Mesenchymal stem cell (in vitro differentiated cells and primary cell): Measurements from ENCODE around the gene ALDH1A3.

ENCODE experiments used
- DNase-seq: peaks from one replicate; pipeline ENCODE4 v3.0.0-alpha.2; 2013
- H2AFZ ChIP-seq: one replicate; pipeline ENCODE4 v1.6.1; 2013; ENCODE audit warnings: low read depth, mild to moderate bottlenecking, control low read depth, inconsistent platforms, low read length, moderate library complexity
- H2AK5ac ChIP-seq: 2 replicates; pipeline ENCODE4 v1.6.1; 2013; ENCODE audit warnings: low read length, moderate library complexity, mild to moderate bottlenecking, inconsistent platforms; ENCODE audit not compliant: severe bottlenecking
- H2BK120ac ChIP-seq: one replicate; pipeline ENCODE4 v1.6.1; 2013; ENCODE audit warnings: low read depth, mild to moderate bottlenecking, inconsistent platforms, low read length, moderate library complexity
- H2BK12ac ChIP-seq, 2 experiments: one replicate each; pipeline ENCODE4 v1.6.1; 2013; ENCODE audit warnings: inconsistent platforms in 2 of 2, low read length in 2 of 2, mild to moderate bottlenecking in 2 of 2, moderate library complexity in 2 of 2, control low read depth in 1 of 2
- H2BK15ac ChIP-seq: one replicate; pipeline ENCODE4 v1.6.1; 2013; ENCODE audit warnings: mild to moderate bottlenecking, low read depth, inconsistent platforms; ENCODE audit not compliant: poor library complexity, severe bottlenecking
- H2BK5ac ChIP-seq: 2 replicates; pipeline ENCODE4 v1.6.1; 2013; ENCODE audit warnings: low read depth, mild to moderate bottlenecking, low read length, control low read depth, inconsistent platforms; ENCODE audit not compliant: poor library complexity, severe bottlenecking
- H3K14ac ChIP-seq, 2 experiments: one replicate each; pipeline ENCODE4 v1.6.1; 2013; ENCODE audit warnings: inconsistent platforms in 2 of 2, low read length in 2 of 2, control low read depth in 1 of 2, mild to moderate bottlenecking in 1 of 2, moderate library complexity in 1 of 2
- H3K18ac ChIP-seq, 2 experiments: one replicate each; pipeline ENCODE4 v1.6.1; 2013; ENCODE audit warnings: inconsistent platforms in 2 of 2, low read length in 2 of 2, control low read depth in 1 of 2, low read depth in 1 of 2, mild to moderate bottlenecking in 1 of 2
- H3K23ac ChIP-seq, 2 experiments: one replicate each; pipeline ENCODE4 v1.6.1; 2013; ENCODE audit warnings: inconsistent platforms in 2 of 2, low read length in 2 of 2, mild to moderate bottlenecking in 2 of 2, moderate library complexity in 2 of 2, control low read depth in 1 of 2
- H3K27ac ChIP-seq: 2 replicates; pipeline ENCODE4 v1.5.1; 2013; ENCODE audit warnings: mild to moderate bottlenecking, moderate library complexity, low read length, control low read depth, inconsistent platforms; ENCODE audit not compliant: poor library complexity, severe bottlenecking
- H3K27me3 ChIP-seq, 2 experiments: 2 replicates each; pipeline versions ENCODE4 v1.6.1 to v1.7.0; 2013; ENCODE audit warnings: low read length in 2 of 2, mild to moderate bottlenecking in 2 of 2, moderate library complexity in 2 of 2, control low read depth in 1 of 2, inconsistent platforms in 1 of 2; ENCODE audit not compliant: control insufficient read depth in 1 of 2, insufficient read depth in 1 of 2
- H3K36me3 ChIP-seq, 2 experiments: 2 replicates each; pipeline versions ENCODE4 v1.6.1 to v1.7.0; 2013; ENCODE audit warnings: low read length in 2 of 2, control low read depth in 1 of 2, inconsistent platforms in 1 of 2, low read depth in 1 of 2, mild to moderate bottlenecking in 1 of 2; ENCODE audit not compliant: insufficient read depth in 2 of 2, control insufficient read depth in 1 of 2
- H3K4ac ChIP-seq, 2 experiments: one replicate each; pipeline ENCODE4 v1.6.1; 2013; ENCODE audit warnings: inconsistent platforms in 2 of 2, low read length in 2 of 2, mild to moderate bottlenecking in 2 of 2, moderate library complexity in 2 of 2, control low read depth in 1 of 2, low read depth in 1 of 2
- H3K4me1 ChIP-seq: 2 replicates; pipeline ENCODE4 v1.6.1; 2013; ENCODE audit warnings: low read depth, low read length, control low read depth; ENCODE audit not compliant: control insufficient read depth, insufficient read depth
- H3K4me2 ChIP-seq: 2 replicates; pipeline ENCODE4 v1.6.1; 2013; ENCODE audit warnings: low read length, mild to moderate bottlenecking, inconsistent platforms; ENCODE audit not compliant: poor library complexity, severe bottlenecking
- H3K4me3 ChIP-seq, 2 experiments: 2 replicates each; pipeline versions ENCODE4 v1.5.1 to v1.7.0; 2013; ENCODE audit warnings: low read length in 2 of 2, mild to moderate bottlenecking in 2 of 2, control low read depth in 1 of 2, low read depth in 1 of 2; ENCODE audit not compliant: insufficient read depth in 1 of 2
- H3K79me1 ChIP-seq: replicated peaks from 2 replicates; pipeline ENCODE4 v1.6.1; 2013; ENCODE audit warnings: mild to moderate bottlenecking, control low read depth, low read length, inconsistent platforms; ENCODE audit not compliant: poor library complexity, severe bottlenecking
- H3K9ac ChIP-seq: 2 replicates; pipeline ENCODE4 v1.7.0; 2013; ENCODE audit warnings: mild to moderate bottlenecking, low read length, moderate library complexity
- H3K9me3 ChIP-seq: 2 replicates; pipeline ENCODE4 v1.7.0; 2013; ENCODE audit warnings: mild to moderate bottlenecking, low read length; ENCODE audit not compliant: control insufficient read depth
- H4K8ac ChIP-seq: one replicate; pipeline ENCODE4 v1.6.1; 2013; ENCODE audit warnings: inconsistent platforms, mild to moderate bottlenecking, low read length, moderate library complexity
- H4K91ac ChIP-seq: one replicate; pipeline ENCODE4 v1.6.1; 2013; ENCODE audit warnings: mild to moderate bottlenecking, low read length, inconsistent platforms
- WGBS: methylation state at CpG from one replicate; pipeline ENCODE4 v1.1.7; 2013; ENCODE audit warnings: mixed read lengths; 5-methylcytosine and 5-hydroxymethylcytosine counted together

ALDH1A3 gene

DNA sequence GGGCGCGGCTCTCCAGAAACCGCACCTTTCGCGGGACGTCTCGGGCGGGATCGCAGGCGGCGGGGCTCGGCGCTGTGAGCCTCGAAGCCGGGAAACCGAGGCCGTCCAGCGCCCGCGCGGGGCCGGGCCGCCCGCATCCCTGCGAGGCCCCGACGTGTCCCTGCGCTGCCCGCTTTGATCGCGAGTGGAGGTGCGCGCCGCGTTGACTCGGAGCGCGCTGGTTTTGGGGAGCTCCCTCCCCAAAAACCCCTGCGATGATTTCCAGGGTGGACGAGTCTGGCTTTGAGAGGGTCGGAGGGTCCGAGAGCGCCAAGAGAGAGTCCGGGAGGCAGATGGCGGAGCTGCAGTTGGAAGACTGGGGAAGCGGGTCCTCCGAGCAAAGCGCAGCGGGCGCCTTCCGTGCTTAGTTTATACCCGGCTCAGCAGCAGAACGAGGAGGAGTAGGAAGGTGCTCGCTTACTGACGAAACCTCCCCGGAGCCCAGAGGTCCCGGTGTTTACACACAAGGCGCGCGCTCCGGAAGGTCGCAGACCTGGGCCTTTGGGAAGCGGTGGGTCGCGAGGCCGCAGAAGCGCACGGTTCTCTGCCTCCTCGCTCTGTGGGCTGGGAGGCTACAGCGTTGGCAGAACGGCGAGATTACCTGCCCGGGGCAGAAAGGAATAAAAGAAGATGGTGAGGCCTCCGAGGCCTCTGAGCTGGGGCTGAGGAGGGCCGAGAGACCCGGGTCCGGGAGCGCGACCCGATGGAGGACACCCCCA lies 687 bp downstream of the ALDH1A3 start:
- Histone ChIP-seq H4K8ac (peak overlapping the region; percentile 13), H3K27ac (no peak overlapping the region), H3K27me3 (peaks cover 0 to 81% of the 10 kb centered on the region in 2 experiments), H3K4ac (no peak overlapping the region), H3K14ac (peak overlapping the region in 1 of 2 experiments; percentile 41), H2AK5ac (no peak overlapping the region), H3K4me1 (peaks cover 19% of the 10 kb centered on the region), H2BK12ac (peak overlapping the region in 1 of 2 experiments; percentile 39), H4K91ac (peak overlapping the region; percentile 29), H3K23ac (no peak overlapping the region), H3K36me3 (no peaks in the 10 kb centered on the region), H3K4me2 (peak overlapping the region; percentile 95), H3K9me3 (no peaks in the 10 kb centered on the region), H2BK120ac (no peak overlapping the region), H3K18ac (peak overlapping the region in 1 of 2 experiments; percentile 40), H3K9ac (peak overlapping the region; percentile 74), H3K4me3 (peak overlapping the region in 1 of 2 experiments; percentile 84), H2AFZ (no peak overlapping the region), H2BK15ac (peak overlapping the region; percentile 15), H3K79me1 (no peaks in the 10 kb centered on the region), H2BK5ac (no peak overlapping the region)
- 4% methylated on average over 69 of the region's 80 CpGs for WGBS
- peak; percentile 43 for DNase-seq

DNA sequence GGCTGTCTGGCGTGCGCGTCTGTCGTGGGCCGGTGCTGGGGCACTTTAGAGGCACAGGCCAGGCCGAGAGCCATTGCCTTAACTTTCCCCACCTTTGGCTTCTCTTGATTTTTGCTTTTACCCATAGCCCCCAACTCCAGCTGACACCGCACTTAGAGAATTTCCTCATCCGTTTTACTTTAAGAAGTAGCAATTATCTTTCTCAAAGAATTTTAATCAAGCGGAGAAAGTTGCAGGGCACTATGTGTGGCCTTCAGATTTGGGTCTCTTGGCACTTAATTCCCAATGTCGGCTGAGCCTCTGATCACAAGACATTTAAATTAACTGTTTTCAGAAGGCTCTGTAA lies 1.2 kb downstream of the ALDH1A3 start:
- Histone ChIP-seq H3K4me1 (peaks cover 19% of the 10 kb centered on the region), H3K79me1 (no peaks in the 10 kb centered on the region), H2AFZ (no peak overlapping the region), H3K4ac (no peak overlapping the region), H3K4me3 (peak overlapping the region in 1 of 2 experiments; percentile 84), H2BK15ac (no peak overlapping the region), H3K4me2 (no peak overlapping the region), H3K18ac (no peak overlapping the region), H2BK12ac (no peak overlapping the region), H3K9ac (peak overlapping the region; percentile 74), H4K91ac (no peak overlapping the region), H3K23ac (no peak overlapping the region), H3K36me3 (peaks cover 0 to under 1% of the 10 kb centered on the region in 2 experiments), H2AK5ac (no peak overlapping the region), H2BK5ac (no peak overlapping the region), H4K8ac (no peak overlapping the region), H2BK120ac (no peak overlapping the region), H3K9me3 (no peaks in the 10 kb centered on the region), H3K27ac (no peak overlapping the region), H3K14ac (no peak overlapping the region), H3K27me3 (peaks cover 0 to 78% of the 10 kb centered on the region in 2 experiments)
- WGBS: 48% methylated on average over 10 of the region's 10 CpGs
- no peak for DNase-seq

DNA sequence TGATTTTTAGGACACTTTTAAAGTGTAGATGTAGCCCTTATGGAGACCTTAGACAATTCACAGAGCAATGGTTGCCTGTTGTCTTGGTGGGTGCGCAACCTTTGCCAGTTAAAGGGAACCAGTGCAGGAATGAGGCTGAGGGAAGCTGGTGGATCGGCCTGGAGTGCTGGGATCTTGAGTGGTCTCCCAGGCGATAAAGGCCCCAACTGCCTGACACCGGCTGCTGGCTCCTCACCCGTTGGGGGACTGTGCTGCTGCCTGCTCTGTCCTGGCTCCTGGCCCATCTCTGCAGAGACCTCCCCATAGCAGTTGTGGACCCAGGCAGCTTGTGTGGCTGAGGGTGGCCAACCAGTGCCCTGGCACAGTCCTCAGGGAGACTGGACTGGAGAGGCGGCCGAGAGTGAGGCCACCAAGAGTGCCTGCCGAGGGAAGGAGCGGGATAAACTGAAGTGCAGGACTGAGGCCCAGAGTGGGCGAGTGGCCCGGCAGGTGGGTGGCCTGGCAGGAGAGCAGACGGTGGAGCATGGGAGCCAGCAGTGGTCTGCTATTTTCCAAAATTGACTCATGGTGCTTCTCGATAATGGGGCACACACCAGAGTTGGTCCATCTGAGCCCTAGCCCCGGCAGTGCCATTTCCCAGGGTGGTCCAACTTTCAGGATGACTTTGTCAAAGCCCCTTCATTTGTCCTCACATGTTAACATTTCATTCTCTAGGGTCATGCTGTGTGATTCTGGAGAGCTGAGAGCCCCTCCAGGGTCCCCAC lies 2.1 kb downstream of the ALDH1A3 start:
- Histone ChIP-seq H3K14ac (peak overlapping the region in 1 of 2 experiments; percentile 71), H3K4me1 (peaks cover 19% of the 10 kb centered on the region), H3K9me3 (no peaks in the 10 kb centered on the region), H3K4me3 (peak overlapping the region; percentile 14 to 84), H3K9ac (peak overlapping the region; percentile 74), H2BK120ac (no peak overlapping the region), H3K36me3 (peaks cover 0 to 4% of the 10 kb centered on the region in 2 experiments), H3K23ac (peak overlapping the region in 1 of 2 experiments; percentile 98), H2AFZ (no peak overlapping the region), H2BK12ac (no peak overlapping the region), H3K4ac (no peak overlapping the region), H3K79me1 (no peaks in the 10 kb centered on the region), H3K4me2 (no peak overlapping the region), H3K18ac (no peak overlapping the region), H2BK5ac (no peak overlapping the region), H2AK5ac (no peak overlapping the region), H2BK15ac (no peak overlapping the region), H3K27me3 (peaks cover 0 to 78% of the 10 kb centered on the region in 2 experiments), H4K8ac (no peak overlapping the region), H3K27ac (no peak overlapping the region), H4K91ac (no peak overlapping the region)
- 93% methylated on average over 14 of the region's 14 CpGs for WGBS
- DNase-seq: no peak

DNA sequence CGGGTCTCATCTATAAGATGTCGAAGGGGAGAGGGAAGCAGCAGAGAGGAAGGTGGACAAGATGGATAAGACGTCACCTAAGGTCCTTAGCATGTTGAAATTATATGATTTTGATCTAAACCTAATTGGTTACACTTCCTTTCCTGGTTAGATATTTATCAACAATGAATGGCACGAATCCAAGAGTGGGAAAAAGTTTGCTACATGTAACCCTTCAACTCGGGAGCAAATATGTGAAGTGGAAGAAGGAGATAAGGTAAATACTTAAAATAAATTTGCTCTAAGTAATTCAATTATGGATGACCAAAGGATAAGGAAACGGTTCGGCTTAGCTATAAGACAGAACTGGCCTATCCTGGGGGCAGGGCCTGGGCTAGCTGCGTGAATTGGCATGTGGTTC lies 5.5 kb downstream of the ALDH1A3 start:
- 79% methylated on average over 7 of the region's 8 CpGs for WGBS
- no peak overlapping the region for H3K9ac ChIP-seq
- peaks cover 0 to 56% of the 10 kb centered on the region in 2 experiments for H3K27me3 ChIP-seq

More for the DNA sequence above, 5.5 kb downstream of the ALDH1A3 start:
- Histone ChIP-seq H2AK5ac (no peak overlapping the region), H2BK12ac (no peak overlapping the region), H2BK5ac (no peak overlapping the region), H3K4me1 (peaks cover 12% of the 10 kb centered on the region), H2BK120ac (no peak overlapping the region), H3K14ac (no peak overlapping the region), H3K4ac (no peak overlapping the region), H3K18ac (no peak overlapping the region), H2BK15ac (no peak overlapping the region), H3K27ac (no peak overlapping the region), H3K4me2 (no peak overlapping the region), H2AFZ (no peak overlapping the region), H3K23ac (no peak overlapping the region), H4K8ac (no peak overlapping the region), H3K9me3 (no peaks in the 10 kb centered on the region), H4K91ac (no peak overlapping the region), H3K4me3 (no peak overlapping the region), H3K79me1 (no peaks in the 10 kb centered on the region), H3K36me3 (peaks cover 0 to 10% of the 10 kb centered on the region in 2 experiments)
- DNase-seq: no peak
